Measurements from ENCODE around the gene CNDP2. TPM values are rescaled to one million over a fixed set of nuclear protein-coding genes. Genes with fewer than 3 reads are reported as not detected.
A peak's percentile ranks its signal among the peaks of the same experiment; 100 is the strongest.

The CNDP2 gene
- total RNA-seq, 1 donor from 2014 or later = 237 TPM

DNA sequence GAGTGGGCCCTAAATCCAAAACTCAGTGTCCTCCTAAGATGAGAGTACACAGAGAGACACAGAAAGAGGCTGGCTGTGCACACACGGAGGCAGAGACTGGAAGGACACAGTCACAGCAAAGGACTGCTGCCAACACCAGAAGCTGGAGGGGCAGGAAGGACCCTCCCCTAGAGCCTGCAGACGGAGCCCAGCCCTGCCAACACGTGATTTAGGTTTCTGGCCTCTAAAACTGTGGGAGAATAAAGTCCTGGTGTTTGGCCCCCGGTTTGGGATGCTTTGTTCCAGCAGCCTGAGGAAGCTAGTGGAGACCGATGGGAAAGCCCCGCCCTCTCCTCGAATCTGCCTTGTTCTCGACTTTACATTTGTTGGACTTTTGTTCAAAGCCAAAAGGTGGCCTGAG lies 48.7 kb downstream of the CNDP2 start:
- DNase-seq (no peak), ATAC-seq (no peak)
- TF ChIP-seq, protein P1, sequence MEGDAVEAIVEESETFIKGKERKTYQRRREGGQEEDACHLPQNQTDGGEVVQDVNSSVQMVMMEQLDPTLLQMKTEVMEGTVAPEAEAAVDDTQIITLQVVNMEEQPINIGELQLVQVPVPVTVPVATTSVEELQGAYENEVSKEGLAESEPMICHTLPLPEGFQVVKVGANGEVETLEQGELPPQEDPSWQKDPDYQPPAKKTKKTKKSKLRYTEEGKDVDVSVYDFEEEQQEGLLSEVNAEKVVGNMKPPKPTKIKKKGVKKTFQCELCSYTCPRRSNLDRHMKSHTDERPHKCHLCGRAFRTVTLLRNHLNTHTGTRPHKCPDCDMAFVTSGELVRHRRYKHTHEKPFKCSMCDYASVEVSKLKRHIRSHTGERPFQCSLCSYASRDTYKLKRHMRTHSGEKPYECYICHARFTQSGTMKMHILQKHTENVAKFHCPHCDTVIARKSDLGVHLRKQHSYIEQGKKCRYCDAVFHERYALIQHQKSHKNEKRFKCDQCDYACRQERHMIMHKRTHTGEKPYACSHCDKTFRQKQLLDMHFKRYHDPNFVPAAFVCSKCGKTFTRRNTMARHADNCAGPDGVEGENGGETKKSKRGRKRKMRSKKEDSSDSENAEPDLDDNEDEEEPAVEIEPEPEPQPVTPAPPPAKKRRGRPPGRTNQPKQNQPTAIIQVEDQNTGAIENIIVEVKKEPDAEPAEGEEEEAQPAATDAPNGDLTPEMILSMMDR (IDR thresholded peaks at IDR 0.05) = no peak
- H3K9me3 ChIP-seq = peaks cover 8% of the 10 kb centered on the region
- H3K4me3 ChIP-seq = no peak overlapping the region
- H3K4me1 ChIP-seq = peaks cover 19% of the 10 kb centered on the region
- H3K27ac ChIP-seq = peak overlapping the region; percentile 32
- H3K27me3 ChIP-seq (ENCODE audit: low read depth) = no peaks in the 10 kb centered on the region
- no peaks in the 10 kb centered on the region for H3K36me3 ChIP-seq
- intact Hi-C loops (cut with DNase I) = no loop called here

DNA sequence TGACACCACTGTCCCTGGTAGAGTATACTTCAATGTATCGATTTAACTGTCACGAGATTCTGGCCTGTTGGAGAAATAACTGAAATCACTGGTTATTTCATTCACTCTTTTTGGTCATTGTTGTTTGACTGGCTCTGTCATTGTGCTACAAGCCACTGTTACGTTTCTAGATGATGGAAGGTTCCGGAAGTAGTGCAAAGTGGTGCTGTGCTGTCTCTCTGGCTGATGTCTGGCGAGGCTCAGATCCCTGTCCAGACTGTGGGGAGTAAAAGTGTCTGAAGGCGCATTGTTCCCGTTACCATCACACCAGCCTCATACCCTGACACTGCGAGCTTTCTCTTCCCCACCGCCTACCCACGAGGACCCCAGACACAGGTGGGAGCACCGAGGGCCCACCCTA lies 49.8 kb downstream of the CNDP2 start:
- Histone ChIP-seq H3K4me1 (peaks cover 19% of the 10 kb centered on the region), H3K9me3 (peaks cover 8% of the 10 kb centered on the region), H3K36me3 (no peaks in the 10 kb centered on the region), H3K4me3 (no peak overlapping the region), H3K27me3 (ENCODE audit: low read depth) (no peaks in the 10 kb centered on the region), H3K27ac (peak overlapping the region; percentile 19)
- TF ChIP-seq, protein P1 (IDR thresholded peaks at IDR 0.05) = no peak
- ATAC-seq = no peak
- intact Hi-C loops (cut with DNase I) = no loop called here
- no peak for DNase-seq

DNA sequence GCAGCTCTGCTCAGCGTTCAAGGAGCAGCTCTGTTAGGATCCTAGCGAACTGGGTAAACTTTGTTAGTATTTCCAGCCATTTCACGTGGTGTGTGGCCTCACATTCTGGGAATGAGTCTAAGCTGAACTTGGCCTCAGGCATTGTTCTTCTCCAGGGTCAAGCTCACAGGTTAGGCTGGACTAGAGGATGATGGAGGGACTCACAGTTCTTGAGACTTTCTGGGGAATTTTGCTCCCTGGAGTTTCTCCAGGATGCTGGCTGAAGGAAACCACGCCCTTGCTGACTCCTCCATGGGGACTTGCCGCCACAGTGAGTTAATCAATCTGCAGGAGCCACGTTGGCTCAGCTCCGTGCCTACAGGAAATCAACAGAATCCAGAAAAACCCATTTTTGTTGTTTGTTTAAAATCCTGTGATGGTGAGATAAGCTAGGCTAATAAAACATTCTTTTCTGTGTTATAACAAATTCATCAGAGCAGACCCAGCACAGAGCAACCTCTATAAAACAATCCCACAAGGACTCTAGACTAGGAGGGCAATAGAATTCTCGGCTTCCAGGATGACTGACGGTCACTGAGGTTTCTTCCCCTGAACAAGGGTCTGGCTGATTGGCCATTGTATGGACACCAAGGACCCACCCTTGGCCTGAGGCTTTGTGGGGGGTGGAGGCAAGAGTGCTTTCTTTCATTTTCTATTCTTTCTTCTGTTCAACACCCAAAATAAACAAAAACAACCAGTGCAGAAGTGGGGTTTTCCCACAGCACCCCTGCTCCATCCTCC lies 50.8 kb downstream of the CNDP2 start:
- TF ChIP-seq, protein P1 (IDR thresholded peaks at IDR 0.05) = no peak

DNA sequence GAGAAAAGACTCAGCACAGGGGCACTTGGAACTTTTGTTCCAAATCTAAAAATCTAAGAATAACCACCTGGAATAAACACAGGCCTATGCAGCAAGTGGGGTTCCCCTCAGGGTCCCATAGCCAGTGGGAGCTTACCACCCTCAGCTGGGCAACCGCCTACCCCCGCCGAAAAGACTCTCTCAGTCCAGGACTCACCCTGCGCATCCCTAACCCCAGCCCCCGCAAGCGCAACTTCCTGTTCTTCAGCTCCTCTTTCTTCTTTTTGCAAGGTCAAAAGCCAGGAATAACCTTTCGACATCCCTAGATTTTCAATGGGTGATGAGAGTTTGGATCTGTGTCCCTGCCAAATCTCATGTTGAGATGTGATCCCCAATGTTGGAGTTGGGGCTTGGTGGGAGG lies 51.7 kb downstream of the CNDP2 start:
- H3K36me3 ChIP-seq = no peaks in the 10 kb centered on the region
- peaks cover 8% of the 10 kb centered on the region for H3K9me3 ChIP-seq
- DNase-seq (no peak), ATAC-seq (no peak)
- peaks cover 19% of the 10 kb centered on the region for H3K4me1 ChIP-seq
- intact Hi-C loops (cut with DNase I) = no loop called here
- peak overlapping the region; percentile 51 for H3K27ac ChIP-seq
- TF ChIP-seq, protein P1 (IDR thresholded peaks at IDR 0.05) = no peak
- no peaks in the 10 kb centered on the region for H3K27me3 ChIP-seq (ENCODE audit: low read depth)
- no peak overlapping the region for H3K4me3 ChIP-seq

More for the DNA sequence above, 50.8 kb downstream of the CNDP2 start:
- Histone ChIP-seq H3K27me3 (ENCODE audit: low read depth) (no peaks in the 10 kb centered on the region), H3K9me3 (peaks cover 8% of the 10 kb centered on the region), H3K27ac (peak overlapping the region; percentile 51), H3K4me1 (peaks cover 19% of the 10 kb centered on the region), H3K4me3 (no peak overlapping the region), H3K36me3 (no peaks in the 10 kb centered on the region)
- DNase-seq (no peak), ATAC-seq (peak; percentile 29 to 40)
- intact Hi-C loops (cut with DNase I) = no loop called here

DNA sequence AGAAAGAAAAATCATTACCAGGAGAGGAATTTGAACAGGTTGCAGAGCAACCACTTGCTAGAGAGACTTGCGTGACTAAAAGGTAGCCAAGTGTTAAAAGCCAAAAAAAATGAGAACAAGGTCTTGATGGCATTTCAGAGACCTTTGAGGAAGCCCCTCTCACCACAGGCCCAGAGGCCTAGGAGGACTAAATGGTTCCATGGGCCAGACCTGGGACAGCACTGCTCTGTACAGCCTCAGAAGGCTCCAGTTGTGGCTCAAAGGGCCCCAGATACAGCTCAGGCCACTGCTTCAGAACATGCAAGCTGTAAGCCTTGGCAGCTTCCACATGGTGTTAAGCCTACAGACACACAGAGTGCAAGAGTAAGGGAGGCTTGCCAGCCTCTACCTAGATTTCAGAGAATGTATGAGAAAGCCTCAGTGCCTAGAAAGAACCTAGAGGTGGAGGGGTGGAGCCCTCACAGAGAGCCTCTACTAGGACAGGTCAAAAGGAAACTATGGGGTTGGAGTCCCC lies 53.5 kb downstream of the CNDP2 start:
- no peaks in the 10 kb centered on the region for H3K36me3 ChIP-seq
- peaks cover 19% of the 10 kb centered on the region for H3K4me1 ChIP-seq
- peaks cover 8% of the 10 kb centered on the region for H3K9me3 ChIP-seq
- H3K4me3 ChIP-seq = no peak overlapping the region
- intact Hi-C loops (cut with DNase I) = loop anchor here (5.0 kb wide), 1 partner anchor 197 kb away; no protein-coding TSS in a partner anchor
- ATAC-seq (no peak), DNase-seq (no peak)
- TF ChIP-seq, protein P1 (IDR thresholded peaks at IDR 0.05) = no peak
- no peak overlapping the region for H3K27ac ChIP-seq
- no peaks in the 10 kb centered on the region for H3K27me3 ChIP-seq (ENCODE audit: low read depth)
